Uterus (tissue), 2 donors: ENCODE data around the gene LGI2.

Experiments
- CTCF ChIP-seq, 4 experiments: fragments of 200-600 bp in 2 of 4; fragments of 450-650 bp in 2 of 4; sonication (generic) in 2 of 4; IDR thresholded peaks; one replicate each; pipeline ENCODE4 v1.5.1; 2016 to 2019; ENCODE audit warnings: antibody characterized with exemption in 4 of 4, mild to moderate bottlenecking in 2 of 4, moderate library complexity in 1 of 4
- POLR2A ChIP-seq, 2 donors: fragments of 450-650 bp; IDR thresholded peaks; one replicate each; pipeline ENCODE4 v1.6.1; 2016; ENCODE audit warnings: antibody characterized with exemption in 2 of 2, mild to moderate bottlenecking in 1 of 2, moderate library complexity in 1 of 2

- TF ChIP-seq POLR2A (IDR thresholded peaks at IDR 0.05): no peak
- no peak for TF ChIP-seq CTCF (IDR thresholded peaks at IDR 0.05)
Observed at GRCh38 chr4:25062098-25062497, 31.4 kb upstream of the LGI2 start.
